ELF-1 (cell line): ENCODE data around the gene MACROD2.

ENCODE experiments used
- DNase-seq: peaks from one replicate; pipeline ENCODE4 v3.0.0-alpha.2; 2016; ENCODE audit warnings: low read depth, low spot score

Gene MACROD2

GRCh38 chr20:15889061-15889460 is 1893.7 kb downstream of the MACROD2 start:
- no peak for DNase-seq

- peak; percentile 59 for DNase-seq
These were observed 1894.4 kb downstream of the MACROD2 start for GRCh38 chr20:15889514-15890256.

- DNase-seq, result no peak
These were observed 1895.2 kb downstream of the MACROD2 start for GRCh38 chr20:15890407-15890982.

- DNase-seq, result no peak
These were observed 1899.8 kb downstream of the MACROD2 start for GRCh38 chr20:15895126-15895525.

GRCh38 chr20:15895560-15896084 is 1900.3 kb downstream of the MACROD2 start:
- DNase-seq, result no peak

GRCh38 chr20:15899967-15900366 is 1904.7 kb downstream of the MACROD2 start:
- no peak for DNase-seq

GRCh38 chr20:15900443-15900842 is 1905.1 kb downstream of the MACROD2 start:
- no peak for DNase-seq

GRCh38 chr20:15902493-15902892 is 1907.2 kb downstream of the MACROD2 start:
- peak; percentile 54 for DNase-seq

GRCh38 chr20:15905661-15906060 is 1910.3 kb downstream of the MACROD2 start:
- DNase-seq, result no peak

- no peak for DNase-seq
These were observed 1914.7 kb downstream of the MACROD2 start for GRCh38 chr20:15909995-15910394.

- no peak for DNase-seq
These were observed 1916.3 kb downstream of the MACROD2 start for GRCh38 chr20:15911581-15911980.

GRCh38 chr20:15913391-15914025 is 1918.2 kb downstream of the MACROD2 start:
- no peak for DNase-seq

- DNase-seq, result peak; percentile 10
These were observed 1921.3 kb downstream of the MACROD2 start for GRCh38 chr20:15916623-15917022.

- no peak for DNase-seq
These were observed 1922.0 kb downstream of the MACROD2 start for GRCh38 chr20:15917283-15917682.

- no peak for DNase-seq
These were observed 1923.3 kb downstream of the MACROD2 start for GRCh38 chr20:15918631-15919030.

- DNase-seq, result no peak
These were observed 1923.8 kb downstream of the MACROD2 start for GRCh38 chr20:15919118-15919517.

GRCh38 chr20:15921930-15922329 is 1926.6 kb downstream of the MACROD2 start:
- DNase-seq, result no peak

- no peak for DNase-seq
These were observed 1927.2 kb downstream of the MACROD2 start for GRCh38 chr20:15922556-15922955.

- DNase-seq, result no peak
These were observed 1927.9 kb downstream of the MACROD2 start for GRCh38 chr20:15923030-15923776.

- no peak for DNase-seq
These were observed 1929.2 kb downstream of the MACROD2 start for GRCh38 chr20:15924556-15924955.

- DNase-seq, result no peak
These were observed 1930.1 kb downstream of the MACROD2 start for GRCh38 chr20:15925376-15925775.
